ENCODE measurements around the gene RIN3. TPM values are rescaled to one million over a fixed set of nuclear protein-coding genes. Genes with fewer than 3 reads are reported as not detected.

Gene RIN3
- total RNA-seq, 1 donor from 2014 or later, result 0.22 TPM

- H3K4me1 Mint-ChIP-seq, result no peaks in the 10 kb centered on the region
- H3K36me3 Mint-ChIP-seq, result no peaks in the 10 kb centered on the region
- H3K9me3 ChIP-seq (ENCODE audit: low read depth), result no peaks in the 10 kb centered on the region
- no peaks in the 10 kb centered on the region for H3K36me3 ChIP-seq
- H2AFZ ChIP-seq (replicated peaks), result no peak overlapping the region
- no peak for DNase-seq (ENCODE audit: low spot score)
- H3K4me3 Mint-ChIP-seq, result no peak overlapping the region
- no peaks in the 10 kb centered on the region for H3F3A ChIP-seq (ENCODE audit: low read depth)
- no peaks in the 10 kb centered on the region for H3K4me1 ChIP-seq
- no peak overlapping the region for H3K27ac Mint-ChIP-seq
- peaks cover 2% of the 10 kb centered on the region for H3K27me3 Mint-ChIP-seq (ENCODE audit: insufficient read depth, low read depth)
- no peak overlapping the region for H3K4me2 ChIP-seq
- H3K27ac ChIP-seq, result no peak overlapping the region
- no peaks in the 10 kb centered on the region for H3K27me3 ChIP-seq
- no peaks in the 10 kb centered on the region for H3K9me3 Mint-ChIP-seq
- H3K79me2 ChIP-seq (ENCODE audit: low read depth), result no peaks in the 10 kb centered on the region
- H3K4me3 ChIP-seq, result no peak overlapping the region
- no peaks in the 10 kb centered on the region for H4K20me1 ChIP-seq (ENCODE audit: low read depth)
- TF ChIP-seq, protein P1, sequence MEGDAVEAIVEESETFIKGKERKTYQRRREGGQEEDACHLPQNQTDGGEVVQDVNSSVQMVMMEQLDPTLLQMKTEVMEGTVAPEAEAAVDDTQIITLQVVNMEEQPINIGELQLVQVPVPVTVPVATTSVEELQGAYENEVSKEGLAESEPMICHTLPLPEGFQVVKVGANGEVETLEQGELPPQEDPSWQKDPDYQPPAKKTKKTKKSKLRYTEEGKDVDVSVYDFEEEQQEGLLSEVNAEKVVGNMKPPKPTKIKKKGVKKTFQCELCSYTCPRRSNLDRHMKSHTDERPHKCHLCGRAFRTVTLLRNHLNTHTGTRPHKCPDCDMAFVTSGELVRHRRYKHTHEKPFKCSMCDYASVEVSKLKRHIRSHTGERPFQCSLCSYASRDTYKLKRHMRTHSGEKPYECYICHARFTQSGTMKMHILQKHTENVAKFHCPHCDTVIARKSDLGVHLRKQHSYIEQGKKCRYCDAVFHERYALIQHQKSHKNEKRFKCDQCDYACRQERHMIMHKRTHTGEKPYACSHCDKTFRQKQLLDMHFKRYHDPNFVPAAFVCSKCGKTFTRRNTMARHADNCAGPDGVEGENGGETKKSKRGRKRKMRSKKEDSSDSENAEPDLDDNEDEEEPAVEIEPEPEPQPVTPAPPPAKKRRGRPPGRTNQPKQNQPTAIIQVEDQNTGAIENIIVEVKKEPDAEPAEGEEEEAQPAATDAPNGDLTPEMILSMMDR (IDR thresholded peaks at IDR 0.05), result no peak
- TF ChIP-seq EZH2phosphoT487 (IDR thresholded peaks at IDR 0.05), result no peak
- no peak for TF ChIP-seq EZH2 (IDR thresholded peaks at IDR 0.05)
- no peak overlapping the region for H3K9ac ChIP-seq
Measured at GRCh38 chr14:92615451-92615850, 101.9 kb downstream of the RIN3 start.

DNA sequence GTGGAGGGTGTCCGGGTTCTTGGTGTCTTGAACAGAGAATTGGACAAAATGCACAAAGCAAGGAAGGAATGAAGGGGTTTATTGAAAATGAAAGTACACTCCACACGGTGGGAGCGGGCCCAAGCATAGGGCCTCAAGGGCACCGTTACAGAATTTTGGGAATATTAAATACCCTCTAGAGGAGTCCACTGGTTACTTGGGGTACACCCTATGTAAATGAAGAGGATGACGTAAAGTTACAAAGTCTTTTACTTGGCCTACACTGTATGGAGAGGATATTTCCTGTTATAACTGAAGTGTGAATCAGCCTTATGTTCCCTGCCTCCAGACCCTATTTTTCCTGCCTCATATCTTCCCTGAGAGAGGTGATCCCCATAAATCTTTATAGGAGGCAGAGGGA, 102.6 kb downstream of the RIN3 start:
- H3K27me3 ChIP-seq, result no peaks in the 10 kb centered on the region
- no peak for DNase-seq (ENCODE audit: low spot score)
- H3K36me3 Mint-ChIP-seq, result no peaks in the 10 kb centered on the region
- H3K79me2 ChIP-seq (ENCODE audit: low read depth), result no peaks in the 10 kb centered on the region
- no peaks in the 10 kb centered on the region for H3F3A ChIP-seq (ENCODE audit: low read depth)
- TF ChIP-seq, protein P1 (IDR thresholded peaks at IDR 0.05), result no peak
- TF ChIP-seq EZH2phosphoT487 (IDR thresholded peaks at IDR 0.05) (no peak), EZH2 (IDR thresholded peaks at IDR 0.05) (no peak)
- H3K27me3 Mint-ChIP-seq (ENCODE audit: insufficient read depth, low read depth), result peaks cover 2% of the 10 kb centered on the region
- H3K27ac ChIP-seq, result no peak overlapping the region
- H3K4me1 Mint-ChIP-seq, result no peaks in the 10 kb centered on the region
- no peak overlapping the region for H3K4me3 Mint-ChIP-seq
- H3K4me2 ChIP-seq, result no peak overlapping the region
- no peak overlapping the region for H2AFZ ChIP-seq (replicated peaks)
- no peak overlapping the region for H3K9ac ChIP-seq
- H3K4me1 ChIP-seq, result no peaks in the 10 kb centered on the region
- H3K9me3 ChIP-seq (ENCODE audit: low read depth), result no peaks in the 10 kb centered on the region
- no peaks in the 10 kb centered on the region for H3K9me3 Mint-ChIP-seq
- no peak overlapping the region for H3K4me3 ChIP-seq
- H3K36me3 ChIP-seq, result no peaks in the 10 kb centered on the region
- H4K20me1 ChIP-seq (ENCODE audit: low read depth), result no peaks in the 10 kb centered on the region
- peak overlapping the region; percentile 46 for H3K27ac Mint-ChIP-seq

GRCh38 chr14:92617581-92617980, 104.0 kb downstream of the RIN3 start:
- Mint-ChIP-seq H3K4me3 (no peak overlapping the region), H3K36me3 (no peaks in the 10 kb centered on the region), H3K27ac (no peak overlapping the region), H3K4me1 (no peaks in the 10 kb centered on the region), H3K27me3 (ENCODE audit: insufficient read depth, low read depth) (no peaks in the 10 kb centered on the region), H3K9me3 (peaks cover 4% of the 10 kb centered on the region)
- TF ChIP-seq, protein P1 (IDR thresholded peaks at IDR 0.05), result no peak
- TF ChIP-seq EZH2 (IDR thresholded peaks at IDR 0.05) (no peak), EZH2phosphoT487 (IDR thresholded peaks at IDR 0.05) (no peak)
- H2AFZ ChIP-seq (replicated peaks), result no peak overlapping the region
- no peak overlapping the region for H3K4me2 ChIP-seq
- no peaks in the 10 kb centered on the region for H4K20me1 ChIP-seq (ENCODE audit: low read depth)
- H3F3A ChIP-seq (ENCODE audit: low read depth), result no peaks in the 10 kb centered on the region
- H3K36me3 ChIP-seq, result no peaks in the 10 kb centered on the region
- H3K4me3 ChIP-seq, result no peak overlapping the region
- no peak overlapping the region for H3K9ac ChIP-seq
- no peaks in the 10 kb centered on the region for H3K79me2 ChIP-seq (ENCODE audit: low read depth)
- no peak overlapping the region for H3K27ac ChIP-seq
- no peaks in the 10 kb centered on the region for H3K27me3 ChIP-seq
- H3K4me1 ChIP-seq, result no peaks in the 10 kb centered on the region
- no peak for DNase-seq (ENCODE audit: low spot score)
- no peaks in the 10 kb centered on the region for H3K9me3 ChIP-seq (ENCODE audit: low read depth)

Measured in neural progenitor cell (in vitro differentiated cells).